Glutamatergic neuron (in vitro differentiated cells): ENCODE data around the gene HJURP. TPM values are rescaled to one million over a fixed set of nuclear protein-coding genes. Genes with fewer than 3 reads are reported as not detected.

Source experiments
- DNase-seq: peaks from one replicate; pipeline ENCODE4 v3.0.0; 2022
- H3K27ac Mint-ChIP-seq: one replicate; pipeline ENCODE4 v1.8.0; 2020; ENCODE audit warnings: mild to moderate bottlenecking, mixed read lengths, inconsistent platforms; ENCODE audit not compliant: unreplicated experiment
- H3K27me3 Mint-ChIP-seq: one replicate; pipeline ENCODE4 v1.8.0; 2020; ENCODE audit warnings: mild to moderate bottlenecking, moderate library complexity, mixed read lengths, inconsistent platforms; ENCODE audit not compliant: unreplicated experiment
- H3K36me3 Mint-ChIP-seq: one replicate; pipeline ENCODE4 v1.8.0; 2020; ENCODE audit warnings: mild to moderate bottlenecking, mixed read lengths, inconsistent platforms; ENCODE audit not compliant: unreplicated experiment
- H3K4me1 Mint-ChIP-seq: one replicate; pipeline ENCODE4 v1.8.0; 2020; ENCODE audit warnings: mild to moderate bottlenecking, low read depth, mixed read lengths, inconsistent platforms; ENCODE audit not compliant: unreplicated experiment
- H3K4me3 Mint-ChIP-seq: one replicate; pipeline ENCODE4 v1.8.0; 2020; ENCODE audit warnings: mild to moderate bottlenecking, mixed read lengths, inconsistent platforms; ENCODE audit not compliant: unreplicated experiment
- H3K9me3 Mint-ChIP-seq: one replicate; pipeline ENCODE4 v1.8.0; 2020; ENCODE audit warnings: mild to moderate bottlenecking, moderate library complexity, mixed read lengths, inconsistent platforms; ENCODE audit not compliant: unreplicated experiment
- total RNA-seq: library from RNA; stranded (reverse); fragmentation: NEBNext Ultra II Directional; extraction: Animal tissue kit (Norgen Biotek cat#: 25700); gene quantifications from one replicate; pipeline ENCODE4 v1.2.1, GENCODE V29; 2021; ENCODE audit not compliant: unreplicated experiment
- TF ChIP-seq, protein P1 (sequence below): fragments of 200-600 bp; sonication (generic); IDR thresholded peaks from one replicate; pipeline ENCODE4 v1.5.0; 2021; ENCODE audit not compliant: partially characterized antibody, unreplicated experiment

Gene HJURP
- total RNA-seq, 1 donor from 2014 or later, result 6.9 TPM

DNA sequence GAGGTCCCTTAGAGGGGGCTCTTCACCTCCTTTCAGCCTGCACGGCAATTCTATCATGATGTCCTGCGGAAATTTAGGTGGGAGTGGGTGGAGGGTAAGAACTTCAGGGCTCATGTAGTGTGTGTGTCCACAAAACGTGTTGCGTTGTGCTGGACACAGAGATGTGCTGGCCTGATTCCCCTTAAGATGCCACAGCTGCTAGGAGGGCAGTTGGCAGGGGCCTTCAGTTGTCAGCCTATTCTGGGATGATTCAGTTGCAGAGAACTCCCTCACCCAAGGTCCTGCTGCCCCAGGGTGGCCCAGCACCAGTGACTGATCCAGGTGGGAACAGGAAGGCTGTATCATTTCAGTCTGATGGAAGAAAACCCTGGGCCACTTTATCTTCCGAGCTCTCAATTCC is 1.0 kb upstream of the HJURP start:
- peaks cover 5% of the 10 kb centered on the region for H3K27me3 Mint-ChIP-seq
- H3K4me1 Mint-ChIP-seq, result peaks cover 6% of the 10 kb centered on the region
- H3K9me3 Mint-ChIP-seq, result no peaks in the 10 kb centered on the region
- no peak overlapping the region for H3K27ac Mint-ChIP-seq
- TF ChIP-seq, protein P1, sequence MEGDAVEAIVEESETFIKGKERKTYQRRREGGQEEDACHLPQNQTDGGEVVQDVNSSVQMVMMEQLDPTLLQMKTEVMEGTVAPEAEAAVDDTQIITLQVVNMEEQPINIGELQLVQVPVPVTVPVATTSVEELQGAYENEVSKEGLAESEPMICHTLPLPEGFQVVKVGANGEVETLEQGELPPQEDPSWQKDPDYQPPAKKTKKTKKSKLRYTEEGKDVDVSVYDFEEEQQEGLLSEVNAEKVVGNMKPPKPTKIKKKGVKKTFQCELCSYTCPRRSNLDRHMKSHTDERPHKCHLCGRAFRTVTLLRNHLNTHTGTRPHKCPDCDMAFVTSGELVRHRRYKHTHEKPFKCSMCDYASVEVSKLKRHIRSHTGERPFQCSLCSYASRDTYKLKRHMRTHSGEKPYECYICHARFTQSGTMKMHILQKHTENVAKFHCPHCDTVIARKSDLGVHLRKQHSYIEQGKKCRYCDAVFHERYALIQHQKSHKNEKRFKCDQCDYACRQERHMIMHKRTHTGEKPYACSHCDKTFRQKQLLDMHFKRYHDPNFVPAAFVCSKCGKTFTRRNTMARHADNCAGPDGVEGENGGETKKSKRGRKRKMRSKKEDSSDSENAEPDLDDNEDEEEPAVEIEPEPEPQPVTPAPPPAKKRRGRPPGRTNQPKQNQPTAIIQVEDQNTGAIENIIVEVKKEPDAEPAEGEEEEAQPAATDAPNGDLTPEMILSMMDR, result no peak
- no peaks in the 10 kb centered on the region for H3K36me3 Mint-ChIP-seq
- DNase-seq, result no peak
- peak overlapping the region; percentile 98 for H3K4me3 Mint-ChIP-seq

- DNase-seq, result no peak
- no peaks in the 10 kb centered on the region for H3K36me3 Mint-ChIP-seq
- peaks cover 6% of the 10 kb centered on the region for H3K4me1 Mint-ChIP-seq
- peaks cover 4% of the 10 kb centered on the region for H3K27me3 Mint-ChIP-seq
- no peaks in the 10 kb centered on the region for H3K9me3 Mint-ChIP-seq
- H3K27ac Mint-ChIP-seq, result no peak overlapping the region
- peak overlapping the region; percentile 98 for H3K4me3 Mint-ChIP-seq
- TF ChIP-seq, protein P1, result no peak
Measured at GRCh38 chr2:233853883-233854240, 473 bp downstream of the HJURP start.

- H3K27me3 Mint-ChIP-seq, result peaks cover 4% of the 10 kb centered on the region
- peak overlapping the region; percentile 98 for H3K4me3 Mint-ChIP-seq
- H3K4me1 Mint-ChIP-seq, result peaks cover 6% of the 10 kb centered on the region
- no peak overlapping the region for H3K27ac Mint-ChIP-seq
- H3K9me3 Mint-ChIP-seq, result no peaks in the 10 kb centered on the region
- TF ChIP-seq, protein P1, result no peak
- DNase-seq, result no peak
- H3K36me3 Mint-ChIP-seq, result no peaks in the 10 kb centered on the region
Measured at GRCh38 chr2:233853353-233853752, 982 bp downstream of the HJURP start.

DNA sequence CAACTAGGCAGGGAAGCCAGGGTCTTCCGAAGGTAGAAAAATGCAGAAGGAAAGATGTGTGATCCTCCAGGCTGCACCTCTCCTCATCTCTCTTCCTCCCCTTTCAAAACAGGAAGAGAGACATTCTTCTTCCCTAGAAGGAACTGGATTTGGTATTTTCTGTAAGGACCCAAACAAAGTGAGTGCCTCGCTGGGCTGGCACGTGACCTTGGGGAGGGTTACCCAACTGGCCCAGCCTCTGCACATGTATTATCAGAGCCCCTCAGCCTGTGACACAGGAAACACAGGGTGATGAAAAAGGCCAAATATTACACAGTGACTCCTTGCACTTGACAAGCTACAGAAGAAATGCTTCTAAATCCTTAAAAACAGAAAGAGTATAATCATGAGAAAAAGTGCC is 2.3 kb downstream of the HJURP start:
- TF ChIP-seq, protein P1, result no peak
- no peak overlapping the region for H3K27ac Mint-ChIP-seq

GRCh38 chr2:233851169-233851568 is 3.2 kb downstream of the HJURP start:
- H3K27me3 Mint-ChIP-seq, result peaks cover 4% of the 10 kb centered on the region
- H3K27ac Mint-ChIP-seq, result no peak overlapping the region
- H3K4me3 Mint-ChIP-seq, result no peak overlapping the region
- H3K36me3 Mint-ChIP-seq, result no peaks in the 10 kb centered on the region
- peaks cover 6% of the 10 kb centered on the region for H3K4me1 Mint-ChIP-seq
- no peak for DNase-seq
- TF ChIP-seq, protein P1, result no peak
- H3K9me3 Mint-ChIP-seq, result no peaks in the 10 kb centered on the region

More for the DNA sequence above, 2.3 kb downstream of the HJURP start:
- Mint-ChIP-seq H3K9me3 (no peaks in the 10 kb centered on the region), H3K27me3 (peaks cover 6% of the 10 kb centered on the region), H3K4me1 (peaks cover 6% of the 10 kb centered on the region), H3K4me3 (no peak overlapping the region), H3K36me3 (no peaks in the 10 kb centered on the region)
- no peak for DNase-seq
